Astrocyte (in vitro differentiated cells and primary cell): ENCODE data around the gene HMOX2.

Experiments
- EZH2 ChIP-seq: IDR thresholded peaks from 2 replicates; pipeline ENCODE4 v1.6.1; 2012; ENCODE audit warnings: mild to moderate bottlenecking, low read length, inconsistent platforms; ENCODE audit not compliant: insufficient read depth
- TF ChIP-seq, protein P1 (sequence below): IDR thresholded peaks from 2 replicates; pipeline ENCODE4 v1.5.1; 2011; ENCODE audit warnings: low read depth, mild to moderate bottlenecking, inconsistent platforms, low read length, moderate library complexity; ENCODE audit not compliant: insufficient read depth

DNA sequence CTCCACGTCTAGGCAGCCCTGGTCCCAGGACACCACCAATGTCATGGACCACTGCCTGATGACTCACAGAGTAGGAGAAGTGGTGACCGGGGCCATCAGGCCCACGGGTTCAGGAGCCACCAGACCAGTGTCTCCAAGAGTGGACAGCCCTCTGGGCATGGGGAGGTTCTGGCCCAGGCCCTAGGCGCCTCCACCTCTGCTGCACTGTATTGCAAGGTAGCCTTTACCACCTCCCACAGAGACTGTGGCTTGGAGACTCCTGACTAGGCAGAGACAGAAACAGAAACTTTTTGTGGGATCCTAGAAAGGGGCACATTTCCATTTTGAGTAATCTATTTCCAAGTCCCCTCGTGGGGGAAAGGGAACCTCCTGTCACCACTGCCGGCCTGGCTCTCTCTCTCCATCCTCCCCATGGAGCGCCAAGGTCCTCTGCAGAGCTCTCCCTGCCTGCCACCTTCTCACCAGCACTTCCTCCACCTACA lies 59.5 kb downstream of the HMOX2 start:
- TF ChIP-seq, protein P1, sequence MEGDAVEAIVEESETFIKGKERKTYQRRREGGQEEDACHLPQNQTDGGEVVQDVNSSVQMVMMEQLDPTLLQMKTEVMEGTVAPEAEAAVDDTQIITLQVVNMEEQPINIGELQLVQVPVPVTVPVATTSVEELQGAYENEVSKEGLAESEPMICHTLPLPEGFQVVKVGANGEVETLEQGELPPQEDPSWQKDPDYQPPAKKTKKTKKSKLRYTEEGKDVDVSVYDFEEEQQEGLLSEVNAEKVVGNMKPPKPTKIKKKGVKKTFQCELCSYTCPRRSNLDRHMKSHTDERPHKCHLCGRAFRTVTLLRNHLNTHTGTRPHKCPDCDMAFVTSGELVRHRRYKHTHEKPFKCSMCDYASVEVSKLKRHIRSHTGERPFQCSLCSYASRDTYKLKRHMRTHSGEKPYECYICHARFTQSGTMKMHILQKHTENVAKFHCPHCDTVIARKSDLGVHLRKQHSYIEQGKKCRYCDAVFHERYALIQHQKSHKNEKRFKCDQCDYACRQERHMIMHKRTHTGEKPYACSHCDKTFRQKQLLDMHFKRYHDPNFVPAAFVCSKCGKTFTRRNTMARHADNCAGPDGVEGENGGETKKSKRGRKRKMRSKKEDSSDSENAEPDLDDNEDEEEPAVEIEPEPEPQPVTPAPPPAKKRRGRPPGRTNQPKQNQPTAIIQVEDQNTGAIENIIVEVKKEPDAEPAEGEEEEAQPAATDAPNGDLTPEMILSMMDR, result no peak
- TF ChIP-seq EZH2, result no peak
